Measurements from ENCODE around the gene PCDH9.

Gene PCDH9

DNA sequence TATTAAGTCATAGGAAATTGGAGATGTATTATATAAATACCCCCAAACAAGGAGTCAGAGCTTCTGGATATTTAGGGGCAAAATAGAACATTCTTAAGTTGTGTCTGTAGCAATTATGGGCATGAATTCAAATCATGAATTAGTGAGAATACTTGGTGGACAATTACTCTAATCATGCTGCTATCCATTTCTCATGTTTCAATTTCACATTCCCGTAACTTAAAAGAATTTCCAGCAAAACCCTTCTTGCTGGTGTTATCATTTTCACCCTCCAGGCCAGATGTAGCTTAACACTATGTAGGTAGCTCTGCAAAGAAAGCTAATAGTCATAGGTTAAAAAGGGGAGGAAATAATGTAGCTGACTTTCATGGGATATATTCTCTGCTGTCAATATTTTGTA is 136.1 kb downstream of the PCDH9 start:
- DNase-seq (ENCODE audit: low read depth, low spot score): no peak
- TF ChIP-seq, protein P1, sequence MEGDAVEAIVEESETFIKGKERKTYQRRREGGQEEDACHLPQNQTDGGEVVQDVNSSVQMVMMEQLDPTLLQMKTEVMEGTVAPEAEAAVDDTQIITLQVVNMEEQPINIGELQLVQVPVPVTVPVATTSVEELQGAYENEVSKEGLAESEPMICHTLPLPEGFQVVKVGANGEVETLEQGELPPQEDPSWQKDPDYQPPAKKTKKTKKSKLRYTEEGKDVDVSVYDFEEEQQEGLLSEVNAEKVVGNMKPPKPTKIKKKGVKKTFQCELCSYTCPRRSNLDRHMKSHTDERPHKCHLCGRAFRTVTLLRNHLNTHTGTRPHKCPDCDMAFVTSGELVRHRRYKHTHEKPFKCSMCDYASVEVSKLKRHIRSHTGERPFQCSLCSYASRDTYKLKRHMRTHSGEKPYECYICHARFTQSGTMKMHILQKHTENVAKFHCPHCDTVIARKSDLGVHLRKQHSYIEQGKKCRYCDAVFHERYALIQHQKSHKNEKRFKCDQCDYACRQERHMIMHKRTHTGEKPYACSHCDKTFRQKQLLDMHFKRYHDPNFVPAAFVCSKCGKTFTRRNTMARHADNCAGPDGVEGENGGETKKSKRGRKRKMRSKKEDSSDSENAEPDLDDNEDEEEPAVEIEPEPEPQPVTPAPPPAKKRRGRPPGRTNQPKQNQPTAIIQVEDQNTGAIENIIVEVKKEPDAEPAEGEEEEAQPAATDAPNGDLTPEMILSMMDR (IDR thresholded peaks at IDR 0.05; ENCODE audit: low read depth, low read length): no peak
- H3K4me3 ChIP-seq (ENCODE audit: low read depth, low read length): no peak overlapping the region
- in situ Hi-C loops (cut with HindIII; ENCODE audit: low sequenced_read_pairs): no loop called here

DNA sequence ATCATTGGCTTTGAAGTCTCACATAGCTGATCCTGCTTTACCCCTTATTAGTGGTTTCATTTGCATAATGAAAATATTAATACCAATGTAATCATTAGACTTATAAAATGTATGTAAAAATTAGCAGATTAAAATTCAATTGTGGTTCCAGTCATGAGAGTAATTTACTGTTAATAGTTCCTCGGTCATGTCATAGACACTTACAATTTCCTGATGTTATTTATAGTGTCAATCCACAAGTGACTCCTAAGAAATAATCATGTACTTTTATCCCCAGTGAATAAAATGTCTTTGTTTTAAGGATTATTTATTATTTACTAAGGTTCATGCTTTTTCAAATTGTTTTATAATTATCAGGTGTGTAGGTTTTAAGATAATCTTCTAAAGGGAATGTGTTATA is 138.5 kb downstream of the PCDH9 start:
- H3K4me3 ChIP-seq (ENCODE audit: low read depth, low read length): no peak overlapping the region
- DNase-seq (ENCODE audit: low read depth, low spot score): no peak
- TF ChIP-seq, protein P1 (IDR thresholded peaks at IDR 0.05; ENCODE audit: low read depth, low read length): no peak
- in situ Hi-C loops (cut with HindIII; ENCODE audit: low sequenced_read_pairs): no loop called here

DNA sequence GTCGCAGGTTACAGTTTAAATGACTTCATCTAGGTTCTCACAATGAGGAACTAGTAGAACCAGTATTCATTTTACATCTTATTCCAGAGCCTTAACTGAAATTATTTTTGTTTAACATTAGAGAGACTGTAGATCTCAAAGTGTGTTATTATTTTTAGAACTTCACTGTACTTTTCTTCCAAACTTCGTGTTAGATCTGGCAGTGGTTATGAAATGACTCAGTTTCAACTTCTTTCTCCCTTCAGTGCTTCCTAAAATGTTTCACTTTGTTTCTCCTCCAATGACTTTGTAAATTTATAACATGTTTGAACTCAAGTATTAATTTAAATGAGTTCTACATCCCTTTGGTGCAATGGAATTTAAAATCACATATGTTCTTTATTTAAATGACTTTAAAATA is 139.3 kb downstream of the PCDH9 start:
- H3K4me3 ChIP-seq (ENCODE audit: low read depth, low read length): no peak overlapping the region
- in situ Hi-C loops (cut with HindIII; ENCODE audit: low sequenced_read_pairs): no loop called here
- TF ChIP-seq, protein P1 (IDR thresholded peaks at IDR 0.05; ENCODE audit: low read depth, low read length): no peak
- peak; percentile 26 for DNase-seq (ENCODE audit: low read depth, low spot score)

DNA sequence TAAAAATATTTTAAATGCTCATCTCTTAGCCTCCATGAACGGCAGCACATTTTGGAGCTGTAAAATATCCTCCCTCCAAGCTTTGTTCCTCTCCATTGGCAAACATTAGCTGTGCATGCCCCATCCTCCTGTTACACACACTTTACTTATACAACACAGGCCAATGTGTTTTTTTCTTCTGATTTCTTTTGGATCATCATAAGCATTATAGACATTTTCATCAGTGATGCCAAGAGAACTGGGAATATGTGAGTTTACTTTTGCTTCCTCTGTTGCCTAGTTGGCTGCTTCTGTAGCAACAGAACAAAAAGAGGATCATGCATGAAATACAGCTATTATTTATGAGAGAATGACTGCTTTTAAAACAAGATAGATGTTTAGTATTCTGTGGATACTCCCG is 142.6 kb downstream of the PCDH9 start:
- DNase-seq (ENCODE audit: low read depth, low spot score): no peak
- H3K4me3 ChIP-seq (ENCODE audit: low read depth, low read length): no peak overlapping the region
- TF ChIP-seq, protein P1 (IDR thresholded peaks at IDR 0.05; ENCODE audit: low read depth, low read length): no peak
- in situ Hi-C loops (cut with HindIII; ENCODE audit: low sequenced_read_pairs): no loop called here

DNA sequence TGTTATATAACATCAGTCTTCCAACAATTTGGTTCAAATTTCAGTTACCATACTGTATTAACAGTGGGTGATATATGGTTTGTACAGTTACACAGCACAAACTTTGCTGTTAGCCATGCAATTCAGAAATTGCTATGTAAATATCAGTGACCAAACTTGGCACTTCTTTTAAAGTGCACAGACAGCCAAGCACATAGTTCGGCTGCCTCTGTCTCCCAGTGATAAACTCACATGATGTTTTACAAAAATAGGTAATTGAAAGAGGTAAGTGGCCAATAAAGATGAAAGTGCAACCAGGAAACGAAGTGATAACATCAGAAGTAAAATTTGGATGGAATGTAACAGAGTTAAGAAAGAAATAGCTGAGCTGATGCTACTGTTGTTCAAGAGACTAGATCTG is 143.9 kb downstream of the PCDH9 start:
- in situ Hi-C loops (cut with HindIII; ENCODE audit: low sequenced_read_pairs): no loop called here
- DNase-seq (ENCODE audit: low read depth, low spot score): no peak
- TF ChIP-seq, protein P1 (IDR thresholded peaks at IDR 0.05; ENCODE audit: low read depth, low read length): no peak
- H3K4me3 ChIP-seq (ENCODE audit: low read depth, low read length): no peak overlapping the region

DNA sequence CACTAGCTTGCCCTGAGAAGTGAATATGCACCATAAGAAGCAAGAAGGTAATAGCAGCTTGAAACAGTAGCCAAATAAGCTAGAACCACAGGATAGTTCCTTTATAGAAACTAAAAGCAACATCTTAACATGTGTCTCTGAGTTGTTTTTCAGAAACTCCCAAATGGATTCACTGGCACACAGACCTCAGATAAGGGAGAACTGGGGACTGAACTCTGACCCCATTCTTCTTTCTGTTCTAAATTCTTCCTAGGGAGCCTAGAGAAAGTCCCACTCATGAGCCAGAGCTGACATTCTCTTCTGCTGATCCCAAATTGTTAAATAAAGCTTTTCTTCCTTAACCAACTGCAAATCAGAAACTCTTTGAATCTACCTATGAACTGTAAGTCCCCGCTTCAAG is 146.1 kb downstream of the PCDH9 start:
- TF ChIP-seq, protein P1 (IDR thresholded peaks at IDR 0.05; ENCODE audit: low read depth, low read length): no peak
- DNase-seq (ENCODE audit: low read depth, low spot score): no peak
- in situ Hi-C loops (cut with HindIII; ENCODE audit: low sequenced_read_pairs): no loop called here
- H3K4me3 ChIP-seq (ENCODE audit: low read depth, low read length): no peak overlapping the region

DNA sequence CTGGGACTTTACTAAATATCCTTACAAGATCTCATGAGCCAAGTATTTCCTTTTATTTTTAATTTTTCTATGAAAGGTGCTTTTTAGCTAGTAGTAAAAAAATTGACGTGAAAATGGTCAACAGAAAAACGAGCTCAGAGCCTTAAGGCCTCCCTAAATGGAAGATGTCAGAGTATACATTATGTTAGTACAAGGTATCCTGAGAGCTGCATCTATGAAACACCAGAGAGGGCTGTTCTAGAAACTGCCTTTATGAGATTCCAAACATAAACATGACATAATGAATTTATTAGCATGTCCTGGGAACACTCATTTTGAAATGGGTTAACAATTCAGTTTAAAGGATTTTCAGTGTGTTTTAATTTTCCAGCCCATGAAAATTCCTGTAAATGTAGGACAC is 146.6 kb downstream of the PCDH9 start:
- H3K4me3 ChIP-seq (ENCODE audit: low read depth, low read length): no peak overlapping the region
- in situ Hi-C loops (cut with HindIII; ENCODE audit: low sequenced_read_pairs): no loop called here
- DNase-seq (ENCODE audit: low read depth, low spot score): no peak
- TF ChIP-seq, protein P1 (IDR thresholded peaks at IDR 0.05; ENCODE audit: low read depth, low read length): no peak

All from astrocyte of the spinal cord (primary cell).